ENCODE measurements around the gene CNST. TPM values are rescaled to one million over a fixed set of nuclear protein-coding genes. Genes with fewer than 3 reads are reported as not detected.

Gene CNST, protein sequence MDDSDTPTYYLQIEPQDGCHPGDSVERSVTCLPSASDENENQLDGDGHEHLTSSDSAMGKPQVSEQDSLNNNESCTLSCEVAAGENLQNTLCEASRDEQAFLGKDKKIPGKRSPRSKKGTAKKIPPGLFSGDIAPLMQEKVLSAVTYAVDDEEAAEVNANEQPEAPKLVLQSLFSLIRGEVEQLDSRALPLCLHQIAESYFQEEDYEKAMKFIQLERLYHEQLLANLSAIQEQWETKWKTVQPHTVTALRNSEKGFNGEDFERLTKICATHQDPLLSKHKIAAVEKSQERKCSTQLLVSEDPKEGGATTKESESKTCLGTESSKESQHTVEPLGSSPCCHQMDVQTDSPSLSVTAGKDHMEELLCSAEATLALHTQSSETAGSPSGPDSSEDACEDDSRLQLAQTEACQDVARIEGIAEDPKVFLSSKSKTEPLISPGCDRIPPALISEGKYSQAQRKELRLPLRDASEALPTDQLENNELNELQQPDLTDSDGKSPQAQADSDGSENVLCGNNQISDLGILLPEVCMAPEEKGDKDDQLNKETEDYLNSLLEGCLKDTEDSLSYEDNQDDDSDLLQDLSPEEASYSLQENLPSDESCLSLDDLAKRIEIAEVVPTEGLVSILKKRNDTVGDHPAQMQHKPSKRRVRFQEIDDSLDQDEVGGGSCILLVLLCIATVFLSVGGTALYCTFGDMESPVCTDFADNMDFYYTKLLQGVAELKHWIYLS
- 24.2 TPM for polyA plus RNA-seq (2013, experiment 1 of 2; ENCODE audit: insufficient read length)
- 26.4 TPM for polyA plus RNA-seq (2013, experiment 2 of 2; ENCODE audit: insufficient read length)

DNA sequence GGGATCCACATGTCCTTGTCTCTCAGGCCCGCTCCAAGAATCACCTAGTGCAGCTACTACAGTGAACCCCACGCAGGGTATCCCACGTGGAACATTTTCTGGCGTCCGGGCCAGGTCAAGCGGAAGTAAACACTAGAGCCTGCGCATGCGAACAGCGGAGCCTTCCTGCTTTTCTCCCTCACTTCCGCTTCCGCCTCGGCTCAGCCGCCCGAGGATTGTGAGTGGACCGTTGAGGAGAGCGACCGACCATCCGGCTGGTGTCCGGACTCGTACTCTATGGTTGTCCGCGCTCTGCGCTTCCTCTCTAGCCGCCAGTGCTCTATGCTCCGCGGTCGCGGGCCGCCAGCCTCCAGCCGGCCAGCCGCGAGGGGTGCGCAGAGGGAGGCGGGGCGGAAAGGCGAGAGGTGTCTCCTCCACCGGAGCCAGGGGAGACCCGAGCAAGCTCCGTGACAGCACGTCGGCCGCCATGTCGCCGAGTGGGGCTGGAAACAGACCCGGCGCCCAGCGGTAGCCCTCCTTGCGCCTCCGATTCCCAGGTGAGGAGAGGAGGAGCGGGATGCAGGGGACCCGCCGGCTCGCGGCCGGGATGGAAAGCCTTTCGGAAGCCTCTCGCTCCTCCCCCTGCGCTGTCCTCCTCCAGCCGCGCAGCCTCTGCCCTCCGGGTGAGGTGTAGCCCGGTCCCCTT, at the start of gene CNST, which contains the start of gene TFB2M:
TSS of gene CNST (plus strand) at position 329 of the 685 bp plus-strand sequence. CDS start 25,107 bp downstream, outside the sequence.
TSS of gene TFB2M (minus strand) at position 134 of the 685 bp plus-strand sequence. CDS start at position 11, 123 bp downstream.
- peak; percentile 99 for DNase-seq

DNA sequence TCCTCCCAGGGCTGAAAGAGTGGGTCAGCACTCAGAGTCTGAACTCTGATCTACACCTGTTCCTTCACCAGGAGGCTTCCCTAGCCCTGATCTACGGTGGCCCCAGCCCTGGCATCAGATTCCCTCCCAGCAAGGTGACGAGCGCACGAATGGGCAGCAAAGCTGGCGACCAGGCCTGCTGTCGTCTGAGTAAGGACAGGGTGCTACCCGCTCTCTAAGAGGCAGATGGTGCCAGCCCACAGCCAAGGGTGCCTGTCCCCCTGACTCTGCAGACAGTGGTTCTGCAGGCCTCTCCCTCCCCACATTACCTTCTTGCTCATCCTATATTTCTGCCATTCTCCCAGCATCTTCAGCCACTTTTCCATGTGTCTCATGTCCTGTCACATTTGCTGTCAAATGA, 48.9 kb upstream of the CNST start:
- no peak for DNase-seq

DNA sequence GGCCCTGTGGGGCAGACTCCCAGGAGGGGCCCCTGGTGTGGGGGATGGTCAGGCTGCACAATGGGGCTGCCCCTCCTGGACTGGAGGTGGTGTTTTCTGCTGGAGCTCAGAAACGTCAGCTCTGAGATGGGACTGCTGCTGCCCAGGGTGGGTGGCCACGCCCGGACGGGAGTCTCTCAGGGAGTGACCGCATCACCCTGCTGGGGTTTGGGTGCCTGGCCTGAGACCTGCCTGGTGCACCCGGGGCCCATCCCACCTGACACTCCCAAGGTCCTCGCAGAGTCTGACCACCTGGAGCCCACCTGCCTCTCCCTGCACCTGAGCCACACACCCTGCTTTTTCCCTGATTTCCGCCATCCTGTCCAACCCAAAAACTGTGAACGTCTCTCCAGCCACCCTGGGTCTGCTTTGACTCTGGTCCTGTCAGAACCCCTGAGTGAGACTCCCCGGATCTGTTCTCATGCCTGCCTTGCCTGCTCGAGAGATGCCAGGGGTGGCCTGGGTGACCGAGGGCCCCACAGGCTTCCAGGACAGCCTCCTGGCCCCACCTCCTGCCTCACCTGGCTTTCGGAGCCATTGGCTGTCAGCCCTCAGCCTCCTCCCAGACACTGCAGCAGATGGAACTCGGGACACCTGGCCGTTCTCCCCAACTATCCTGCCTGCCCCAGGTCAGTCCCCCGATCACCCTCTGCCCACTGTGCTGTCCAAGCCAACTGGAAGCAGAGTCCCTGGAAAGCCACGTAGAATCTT, 47.6 kb upstream of the CNST start:
- DNase-seq: no peak

DNA sequence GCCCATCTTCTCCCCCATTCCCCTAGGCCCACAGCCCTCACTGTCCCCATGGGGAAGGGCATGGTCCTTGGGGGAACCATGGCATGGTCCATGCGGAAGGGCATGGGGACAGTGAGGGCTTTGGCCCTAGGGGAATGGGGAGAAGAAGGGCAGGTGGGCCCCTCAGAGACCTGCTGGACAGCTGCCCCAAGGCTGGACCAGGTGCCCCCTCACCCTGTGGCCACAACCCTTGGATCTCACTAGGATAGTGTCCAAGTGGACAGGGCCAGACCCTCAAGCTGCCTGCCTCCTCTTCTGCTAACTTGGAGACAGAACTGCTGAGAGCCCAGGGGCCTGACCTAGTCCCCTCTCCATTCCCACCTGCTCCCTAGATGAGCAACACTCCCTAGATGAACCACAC, 46.7 kb upstream of the CNST start:
- no peak for DNase-seq

DNA sequence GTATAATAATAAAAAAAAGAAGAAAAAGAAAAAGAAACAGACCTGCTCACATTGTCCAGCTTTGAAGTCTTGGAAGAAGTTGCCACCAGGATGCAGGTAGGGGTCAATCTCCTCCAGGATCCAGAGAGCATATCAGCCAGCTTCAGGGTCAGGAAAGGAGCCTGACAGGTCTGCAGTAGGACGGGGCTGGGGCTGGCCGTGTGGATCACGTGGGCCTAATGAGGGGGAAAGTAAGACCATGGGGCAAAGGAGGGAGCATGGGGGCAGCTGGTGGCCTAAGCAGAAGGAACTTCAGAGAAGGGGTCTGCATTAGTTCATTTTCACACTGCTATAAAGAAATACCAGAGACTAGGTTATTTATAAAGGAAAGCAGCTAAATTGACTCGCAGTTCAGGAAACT, 39.9 kb upstream of the CNST start:
- DNase-seq: no peak

DNA sequence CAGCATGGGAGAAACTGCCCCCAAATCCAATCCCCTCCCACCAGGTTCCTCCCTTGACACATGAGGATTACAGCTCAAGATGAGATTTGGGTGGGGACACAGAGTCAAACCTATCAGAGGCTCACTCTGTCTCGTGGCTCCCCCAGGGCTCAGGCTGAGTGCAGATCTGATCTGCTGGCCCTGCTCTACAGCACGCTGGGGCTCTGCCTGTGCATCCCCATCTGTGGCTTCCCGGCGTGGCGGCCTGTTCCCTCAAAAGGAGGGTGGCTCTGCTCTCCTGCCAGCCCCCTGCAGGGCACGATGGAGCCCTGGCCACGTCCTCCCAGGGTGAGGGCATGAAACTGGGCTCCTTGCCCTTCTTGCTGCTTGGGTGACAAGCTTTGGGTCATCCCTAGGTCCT, 39.3 kb upstream of the CNST start:
- DNase-seq: no peak

DNA sequence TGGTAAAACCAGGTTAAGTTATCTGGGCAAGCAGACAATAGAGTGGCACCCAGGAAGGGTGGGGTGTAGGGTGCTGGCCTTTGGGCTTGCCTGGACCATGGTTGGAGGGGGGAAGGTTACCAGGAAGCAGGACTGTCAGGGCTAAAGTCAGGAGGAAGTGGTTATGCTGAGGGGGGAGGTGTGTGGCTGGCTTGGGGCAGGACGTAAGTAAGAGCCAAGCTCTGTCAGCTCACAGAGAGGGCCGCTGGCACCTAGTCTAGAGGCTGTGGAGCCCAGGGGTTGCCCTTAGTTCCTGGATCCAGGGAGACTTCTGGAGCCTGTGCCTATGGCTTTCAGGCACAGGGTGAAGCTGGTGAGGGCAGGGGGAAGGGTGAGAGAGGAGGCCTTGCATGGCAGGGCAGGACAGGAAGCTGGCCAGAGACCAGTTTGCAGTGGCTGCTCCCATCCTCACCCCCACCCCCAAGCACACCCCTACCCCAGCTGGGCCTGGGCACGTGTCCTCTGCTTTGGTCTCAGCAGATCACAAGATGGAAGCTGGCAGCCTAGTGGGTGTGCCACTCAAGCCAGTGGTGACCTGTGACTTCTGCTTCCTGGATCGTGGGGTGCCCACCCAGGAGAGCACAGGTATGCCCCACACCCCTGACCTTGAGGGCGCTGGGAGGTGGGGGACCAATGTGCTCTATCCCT, 38.7 kb upstream of the CNST start:
- no peak for DNase-seq

DNA sequence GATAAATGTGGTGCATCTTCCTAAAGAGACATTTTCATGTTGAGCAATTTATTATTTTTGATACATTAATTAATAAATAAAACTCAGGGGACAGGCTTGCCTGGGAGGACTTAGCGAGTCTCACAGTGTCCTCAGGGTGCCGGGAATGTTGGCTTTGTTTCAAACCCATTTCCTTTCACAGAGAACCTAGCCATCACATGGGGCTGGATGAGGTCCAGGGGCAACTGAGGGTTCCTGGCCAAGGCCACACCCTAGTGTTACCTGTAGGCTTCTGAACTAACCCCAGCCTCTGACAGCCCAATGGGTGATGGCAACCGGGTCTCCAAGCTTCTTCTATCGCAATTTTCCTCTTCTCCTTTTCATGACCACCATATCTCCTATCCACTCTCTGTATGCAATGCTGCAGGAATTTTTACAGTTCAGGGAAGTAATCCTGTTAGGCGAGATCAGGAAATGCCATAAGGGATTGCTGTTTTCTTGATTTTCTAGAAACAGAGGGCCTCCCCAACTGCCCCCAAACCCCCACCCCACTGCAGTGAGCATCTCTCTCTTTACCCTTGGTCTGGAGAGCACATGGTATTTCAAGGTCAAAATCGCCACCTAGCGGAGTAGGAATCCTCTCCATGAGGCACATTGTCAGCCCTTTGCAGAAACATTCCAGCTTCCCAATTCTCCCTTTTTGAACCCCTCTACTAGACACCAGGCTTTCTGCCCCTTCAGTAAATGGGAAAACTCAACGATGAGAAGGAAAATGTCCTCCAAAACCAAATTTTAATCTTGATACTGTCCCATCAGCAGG, 37.1 kb upstream of the CNST start:
- no peak for DNase-seq

DNA sequence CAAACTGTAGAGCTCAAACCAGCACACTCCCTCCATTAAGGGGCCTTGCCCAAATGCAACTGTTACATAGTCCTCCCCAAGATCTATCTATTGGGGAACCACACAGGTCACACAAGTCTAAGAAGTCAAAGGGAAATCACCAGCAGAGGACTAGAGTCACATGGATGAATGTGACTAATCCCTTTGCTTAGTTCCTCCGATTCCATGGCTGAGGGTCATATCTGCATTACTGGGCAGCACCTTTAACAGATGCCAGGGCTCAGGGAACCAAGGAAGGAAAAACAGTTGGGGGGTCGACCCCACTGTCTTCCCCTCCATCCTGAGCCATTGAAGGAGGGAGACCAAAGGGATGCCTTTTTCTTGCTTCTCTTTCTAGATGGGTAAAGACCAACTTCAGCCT, 35.8 kb upstream of the CNST start:
- DNase-seq: no peak

DNA sequence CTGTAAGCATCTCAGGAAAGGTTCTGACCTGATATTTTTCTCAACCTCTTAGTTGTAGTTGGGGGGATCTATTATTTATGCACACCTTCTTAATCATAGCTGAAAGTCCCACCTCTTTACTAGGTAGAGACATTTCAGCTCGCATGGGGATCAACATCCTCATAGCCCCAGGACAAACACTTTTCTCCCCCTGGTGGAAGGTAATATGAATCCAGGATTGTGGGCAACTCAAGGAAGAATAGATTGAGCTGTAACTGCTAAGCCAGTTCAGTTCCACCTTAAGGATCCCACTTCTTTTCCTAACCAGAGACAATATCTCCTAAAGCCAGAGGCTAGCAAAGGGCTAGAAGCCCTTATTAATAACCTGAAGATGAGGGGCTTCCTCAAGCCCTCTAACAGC, 33.7 kb upstream of the CNST start:
- DNase-seq: no peak

DNA sequence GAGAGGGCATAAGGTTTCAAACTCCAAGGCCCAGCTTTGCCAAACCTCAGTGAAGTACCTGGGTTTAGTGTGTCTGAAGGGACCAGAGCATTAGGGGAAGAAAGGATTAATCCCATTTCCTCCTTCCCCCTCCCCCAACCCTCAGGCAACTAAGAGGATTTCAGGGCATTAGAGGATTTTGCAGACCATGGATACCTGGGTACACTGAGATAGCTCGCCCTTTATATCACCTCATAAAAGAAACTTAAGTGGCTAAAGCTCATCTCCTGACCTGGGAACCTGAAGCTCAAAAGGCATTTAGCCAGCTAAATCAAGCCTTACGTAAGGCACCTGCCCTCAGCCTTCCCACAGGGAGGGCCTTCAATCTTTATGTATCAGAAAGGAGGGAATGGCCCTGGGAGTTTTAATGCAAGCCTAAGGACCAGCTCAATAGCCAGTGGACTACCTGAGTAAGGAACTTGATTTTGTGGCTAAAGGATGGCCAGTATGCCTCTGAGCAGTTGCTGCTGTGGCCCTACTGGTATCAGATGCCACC, 32.8 kb upstream of the CNST start:
- no peak for DNase-seq

DNA sequence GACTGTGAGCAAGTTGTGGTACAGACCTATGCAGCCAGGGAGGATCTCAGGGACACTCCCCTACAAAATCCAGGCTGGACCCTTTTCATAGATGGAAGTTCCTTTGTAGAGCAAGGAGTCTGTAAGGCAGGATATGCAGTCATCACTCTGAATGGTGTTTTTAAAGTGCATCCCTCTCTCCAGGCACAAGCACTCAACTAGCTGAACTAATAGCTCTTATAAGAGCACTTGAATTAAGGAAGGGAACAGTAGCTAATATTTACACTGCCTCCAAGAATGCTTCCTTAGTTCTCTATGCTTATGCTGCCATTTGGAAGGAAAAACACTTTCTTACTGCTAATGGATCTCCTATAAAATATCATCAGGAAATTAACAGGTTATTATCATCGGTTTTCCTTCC, 32.1 kb upstream of the CNST start:
- no peak for DNase-seq

DNA sequence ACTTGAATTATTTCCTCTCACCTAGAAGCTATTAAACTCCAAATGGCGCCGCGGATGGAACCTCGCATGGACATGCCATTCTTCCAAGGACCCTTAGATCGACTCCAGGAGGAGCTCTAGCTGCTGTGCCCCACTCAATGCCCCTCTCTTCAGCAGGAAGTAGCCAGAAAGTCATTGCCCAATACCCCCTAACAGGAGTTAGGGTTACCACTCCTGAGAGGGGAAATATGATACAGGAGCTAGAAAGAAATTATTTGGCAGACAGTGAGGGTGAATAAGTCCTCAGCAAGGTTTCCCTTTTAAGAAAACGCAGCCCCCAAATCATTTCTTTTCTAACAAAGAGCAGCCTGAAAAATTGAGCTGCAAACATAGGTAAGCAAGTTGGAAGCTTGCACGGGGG, 28.8 kb upstream of the CNST start:
- no peak for DNase-seq

DNA sequence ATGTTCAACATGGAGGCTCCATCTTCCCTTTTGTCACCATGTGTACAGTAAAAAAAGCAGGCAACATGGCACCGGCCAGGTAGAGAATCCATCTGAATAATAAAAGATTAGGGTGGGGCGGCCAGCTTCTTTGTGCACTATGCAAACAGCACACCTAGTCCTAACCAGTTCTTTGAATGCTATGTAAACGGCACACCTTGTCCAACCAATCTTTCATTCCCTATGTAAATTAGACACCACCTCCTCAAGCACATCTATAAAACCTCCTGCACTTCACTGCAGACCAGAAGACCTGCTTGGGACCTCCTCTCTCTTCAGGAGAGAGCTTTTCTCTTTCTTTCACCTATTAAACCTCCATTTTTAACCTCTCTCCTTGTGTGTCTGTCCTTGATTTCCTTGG, 28.4 kb upstream of the CNST start:
- DNase-seq: no peak

DNA sequence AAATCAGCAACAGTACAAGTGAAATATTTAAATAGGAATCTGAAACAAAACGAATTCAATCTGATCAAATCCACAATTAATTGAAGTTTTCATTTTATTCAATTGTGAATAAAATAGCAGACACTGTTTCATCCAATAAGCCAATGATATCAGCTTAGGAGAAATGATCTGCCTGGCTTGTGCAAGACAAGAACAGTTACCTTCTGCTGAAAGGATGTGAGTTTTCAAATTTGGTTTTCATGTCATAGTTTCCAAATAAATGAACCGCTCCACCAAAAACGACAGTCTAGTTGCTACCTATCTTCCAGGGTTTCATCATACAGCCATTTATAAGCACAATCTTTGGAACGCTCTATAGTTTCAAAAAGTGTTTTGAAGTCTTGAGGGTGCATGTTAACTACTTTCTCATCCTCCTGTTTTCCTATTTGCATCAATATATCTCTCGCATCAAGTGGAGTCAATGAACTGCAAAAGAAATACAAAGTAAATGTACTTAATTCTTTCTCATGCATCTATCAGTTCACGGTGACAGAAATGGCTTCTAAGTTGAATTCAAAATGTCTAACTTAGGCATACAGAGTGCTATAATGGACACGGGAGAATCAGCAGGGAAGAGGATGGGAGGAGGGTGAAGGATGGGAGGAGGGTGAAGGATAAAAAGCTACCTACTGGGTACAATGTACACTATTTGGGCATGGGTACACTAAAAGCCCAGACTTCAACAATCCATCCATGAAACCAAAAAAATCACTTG, 25.3 kb upstream of the CNST start:
- DNase-seq: no peak

DNA sequence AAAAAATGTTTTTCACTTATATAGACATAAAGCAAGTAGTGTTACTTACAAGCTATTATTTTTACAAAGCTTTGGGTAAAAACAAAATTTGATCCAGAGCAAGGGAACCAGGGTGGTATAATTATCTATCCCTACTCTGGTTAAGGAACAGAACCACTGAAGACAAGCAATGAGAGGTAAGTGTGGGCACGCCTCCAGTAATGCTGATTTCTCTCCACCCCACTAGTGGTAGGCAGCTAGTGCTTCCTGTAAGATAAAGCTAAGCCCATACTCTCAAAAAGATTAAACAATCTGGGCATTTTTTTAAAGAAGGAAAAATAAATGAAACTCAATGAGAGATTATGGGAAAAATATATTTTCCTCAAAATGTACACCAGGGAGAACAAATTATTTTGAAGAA, 22.3 kb upstream of the CNST start:
- no peak for DNase-seq

DNA sequence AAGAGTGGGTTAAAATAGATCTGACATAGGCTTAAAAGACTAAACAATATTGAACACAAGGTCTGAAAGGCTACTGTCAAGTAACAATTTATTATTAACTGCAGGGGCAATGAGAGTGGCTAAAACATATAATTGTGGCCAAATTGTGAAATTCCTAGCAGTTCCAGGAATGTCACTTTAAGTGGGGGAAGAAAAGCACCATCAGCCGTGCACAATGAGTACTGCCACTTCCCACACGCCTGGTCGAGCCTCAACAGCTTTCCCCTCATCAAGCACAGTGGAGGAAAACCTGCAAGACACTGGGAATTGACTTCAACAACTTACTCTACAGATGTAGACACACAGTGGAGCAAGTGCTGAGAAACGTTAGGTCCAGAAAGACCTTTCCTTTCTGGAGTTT, 16.6 kb upstream of the CNST start:
- no peak for DNase-seq

DNA sequence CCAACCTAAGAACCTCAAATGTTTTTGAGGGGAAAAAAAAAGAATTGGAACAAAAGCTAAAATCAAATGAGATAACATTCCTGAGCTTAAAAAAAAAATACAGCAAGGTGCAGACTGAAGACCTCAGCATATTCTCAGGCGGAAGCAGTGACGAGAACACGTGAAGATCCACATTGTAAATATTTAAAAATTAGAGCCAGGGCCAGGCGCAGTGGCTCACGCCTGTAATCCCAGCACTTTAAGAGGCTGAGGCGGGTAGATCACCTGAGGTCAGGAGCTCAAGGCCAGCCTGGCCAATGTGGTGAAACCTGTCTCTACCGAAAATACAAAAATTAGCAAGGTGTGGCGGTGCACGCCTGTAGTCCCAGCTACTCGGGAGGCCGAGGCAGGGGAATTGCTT, 15.9 kb upstream of the CNST start:
- DNase-seq: no peak

DNA sequence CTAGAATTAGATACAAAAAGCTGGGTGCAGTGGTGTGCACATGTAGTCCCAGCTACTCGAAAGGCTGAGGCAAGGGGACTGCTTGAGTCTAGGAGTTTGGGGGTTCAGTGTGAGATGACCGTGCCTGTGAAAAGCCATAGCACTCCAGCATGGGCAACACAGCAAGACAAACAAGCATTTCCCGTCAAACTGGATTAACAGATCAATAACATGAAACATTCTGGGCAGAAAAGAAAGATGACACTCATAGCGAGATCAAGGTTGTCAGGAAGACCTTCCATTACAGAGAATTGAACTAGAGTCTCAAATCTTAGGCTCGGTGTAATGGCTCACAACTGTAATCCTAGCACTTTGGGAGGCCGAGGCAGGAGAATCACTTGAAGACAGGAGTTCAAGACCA, 14.1 kb upstream of the CNST start:
- no peak for DNase-seq

DNA sequence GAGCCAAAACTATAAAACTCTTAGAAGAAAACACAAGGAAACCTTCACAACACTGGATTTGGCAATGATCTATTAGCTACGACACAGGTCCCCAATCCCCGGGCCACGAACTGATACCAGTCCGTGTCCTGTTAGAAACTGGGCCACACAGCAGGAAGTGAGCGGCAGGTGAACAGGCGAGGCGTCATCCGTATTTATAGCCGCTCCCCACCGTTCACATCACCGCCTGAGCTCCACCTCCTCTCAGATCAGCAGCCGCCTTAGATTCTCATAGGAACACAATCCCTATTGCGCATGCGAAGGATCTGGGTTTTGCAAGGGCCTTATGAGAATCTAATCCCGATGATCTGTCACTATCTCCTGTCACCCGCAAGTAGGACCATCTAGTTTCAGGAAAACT, 12.1 kb upstream of the CNST start:
- DNase-seq: no peak

Data from fibroblast of skin of scalp (primary cell).